Activated CD4-positive, alpha-beta T cell treated with anti-CD3 and anti-CD28 coated beads for 48 hours (primary cell): ENCODE data around the gene CEL.

Experiments used
- DNase-seq: peaks from one replicate; pipeline ENCODE4 v3.0.0-alpha.2; 2020

The CEL gene

GRCh38 chr9:133119103-133119845 lies 57.5 kb downstream of the CEL start:
- DNase-seq: no peak

- no peak for DNase-seq
These were observed 58.2 kb downstream of the CEL start for GRCh38 chr9:133119846-133120500.

GRCh38 chr9:133120501-133121197 lies 58.9 kb downstream of the CEL start:
- no peak for DNase-seq
